Mammary epithelial cell (primary cell): Measurements from ENCODE around the gene MAGEA8.
"Not testable (repeated sequence)": the region's sequence is repeated elsewhere in the genome, so short reads cannot be mapped to it uniquely, and the experiment has no call there.

ENCODE experiments used
- CTCF ChIP-seq, 2 donors: IDR thresholded peaks in 1 of 2; conservative IDR thresholded peaks in 1 of 2; 2 replicates each; pipeline ENCODE4 v1.5.1; 2011 to 2012; ENCODE audit warnings: inconsistent platforms in 2 of 2, low read length in 2 of 2, mild to moderate bottlenecking in 2 of 2, control low read depth in 1 of 2, low read depth in 1 of 2; ENCODE audit not compliant: insufficient read depth in 1 of 2; ENCODE audit errors: extremely low read depth in 1 of 2
- EZH2 ChIP-seq: IDR thresholded peaks from 2 replicates; pipeline ENCODE4 v1.6.1; 2012; ENCODE audit warnings: low read length, inconsistent platforms, borderline replicate concordance

GRCh38 chrX:149836728-149837127 is 44.3 kb upstream of the MAGEA8 start:
- not testable (repeated sequence) for TF ChIP-seq CTCF (conservative IDR thresholded peaks at IDR 0.05 in 1 of 2, IDR thresholded peaks at IDR 0.05 in 1 of 2; ENCODE audit: extremely low read depth in 1 of 2, insufficient read depth in 1 of 2, low read depth in 1 of 2, low read length in 2 of 2); EZH2
